Subcutaneous adipose tissue (tissue), 4 donors: ENCODE data around the gene CCDC15. TPM values are rescaled to one million over a fixed set of nuclear protein-coding genes. Genes with fewer than 3 reads are reported as not detected.

Experiments used
- total RNA-seq, 4 donors: library from RNA; depleted of rRNA; stranded (reverse); fragments of >200 nt; gene quantifications; one replicate each; pipeline ENCODE4 v1.1.0, GENCODE V29; 2016
- TF ChIP-seq, protein P1 (sequence below): fragments of 450-650 bp; IDR thresholded peaks from one replicate; pipeline ENCODE4 v1.5.1; 2016; ENCODE audit warnings: low read depth, mild to moderate bottlenecking, control low read depth, antibody characterized with exemption, moderate library complexity

The CCDC15 gene
- total RNA-seq, 4 donors from 2014 or later: 1.8 to 3.4 (median 2.6) TPM

DNA sequence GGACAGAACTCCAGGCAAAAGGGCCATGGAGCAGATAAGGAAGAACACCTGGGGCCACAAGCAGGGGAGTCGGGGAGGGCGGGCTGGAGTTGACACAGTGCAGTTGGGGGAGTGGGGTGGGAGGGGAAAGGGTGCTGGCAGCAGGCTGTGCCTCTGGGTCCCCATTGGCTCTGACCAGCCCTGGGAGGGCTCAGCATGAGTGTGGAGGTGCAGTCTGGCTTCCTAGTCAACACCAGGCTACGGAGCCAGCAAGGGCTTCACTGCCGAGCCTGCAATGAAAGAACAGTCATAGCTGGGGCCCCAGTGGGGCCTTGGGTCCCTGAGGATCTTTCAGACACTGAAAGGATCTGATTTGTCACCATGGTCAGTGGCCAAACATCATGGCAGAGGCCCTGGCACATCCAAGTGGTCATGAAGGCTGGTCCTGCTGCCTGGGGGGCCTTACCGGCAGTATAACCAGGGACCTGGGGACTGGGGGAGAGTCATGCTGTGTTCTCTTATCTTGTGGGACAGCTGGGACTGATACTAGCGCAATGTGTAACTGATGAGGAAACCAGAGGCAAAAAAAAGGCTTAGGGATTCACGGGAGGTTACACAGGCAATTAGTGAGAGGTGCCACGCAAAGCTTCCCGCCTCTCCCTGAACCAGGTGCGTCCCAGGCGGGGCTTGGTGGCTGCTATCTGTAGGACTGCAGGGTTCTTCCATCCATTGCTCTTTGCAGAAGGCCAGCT is 120.7 kb downstream of the CCDC15 start:
- TF ChIP-seq, protein P1, sequence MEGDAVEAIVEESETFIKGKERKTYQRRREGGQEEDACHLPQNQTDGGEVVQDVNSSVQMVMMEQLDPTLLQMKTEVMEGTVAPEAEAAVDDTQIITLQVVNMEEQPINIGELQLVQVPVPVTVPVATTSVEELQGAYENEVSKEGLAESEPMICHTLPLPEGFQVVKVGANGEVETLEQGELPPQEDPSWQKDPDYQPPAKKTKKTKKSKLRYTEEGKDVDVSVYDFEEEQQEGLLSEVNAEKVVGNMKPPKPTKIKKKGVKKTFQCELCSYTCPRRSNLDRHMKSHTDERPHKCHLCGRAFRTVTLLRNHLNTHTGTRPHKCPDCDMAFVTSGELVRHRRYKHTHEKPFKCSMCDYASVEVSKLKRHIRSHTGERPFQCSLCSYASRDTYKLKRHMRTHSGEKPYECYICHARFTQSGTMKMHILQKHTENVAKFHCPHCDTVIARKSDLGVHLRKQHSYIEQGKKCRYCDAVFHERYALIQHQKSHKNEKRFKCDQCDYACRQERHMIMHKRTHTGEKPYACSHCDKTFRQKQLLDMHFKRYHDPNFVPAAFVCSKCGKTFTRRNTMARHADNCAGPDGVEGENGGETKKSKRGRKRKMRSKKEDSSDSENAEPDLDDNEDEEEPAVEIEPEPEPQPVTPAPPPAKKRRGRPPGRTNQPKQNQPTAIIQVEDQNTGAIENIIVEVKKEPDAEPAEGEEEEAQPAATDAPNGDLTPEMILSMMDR: no peak

DNA sequence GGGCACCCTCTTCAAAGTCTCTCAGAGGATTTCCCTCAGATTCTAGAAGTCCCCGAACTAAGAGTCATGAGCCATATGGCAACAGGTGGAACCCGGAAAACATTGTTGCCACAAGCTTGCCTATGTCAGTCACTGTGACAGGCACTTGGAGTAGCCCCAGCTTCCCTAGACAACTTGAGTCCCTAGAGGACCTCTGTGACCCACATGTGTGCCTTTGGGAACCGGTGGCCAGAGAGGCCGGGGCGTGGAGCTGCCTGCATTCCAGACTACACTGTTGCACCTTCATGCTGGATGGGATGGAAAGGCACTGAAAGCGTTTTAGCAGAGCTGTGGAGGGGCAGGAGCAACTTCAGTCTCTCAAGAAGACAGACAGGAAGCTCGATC is 121.2 kb downstream of the CCDC15 start:
- TF ChIP-seq, protein P1: no peak

DNA sequence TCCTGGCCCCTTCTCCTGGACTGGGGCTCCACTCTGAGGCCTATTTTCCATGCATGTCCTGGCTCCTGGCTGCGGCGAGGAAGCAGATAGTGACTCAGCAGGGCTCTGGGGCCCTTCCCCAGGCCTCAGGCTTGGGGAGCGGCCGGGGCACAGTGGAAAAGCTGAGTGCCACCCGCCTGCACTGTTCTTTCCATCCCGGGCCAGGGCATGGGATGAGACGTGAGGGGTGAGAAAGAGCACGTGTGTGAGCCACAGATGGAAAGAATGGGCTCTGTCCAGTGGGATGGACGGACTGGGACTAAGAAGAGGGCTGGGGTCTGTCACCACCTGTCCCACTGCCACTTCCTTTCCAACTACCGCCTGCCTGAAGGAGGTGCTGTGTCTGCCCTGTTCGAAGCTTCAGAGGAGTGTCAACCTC is 121.9 kb downstream of the CCDC15 start:
- TF ChIP-seq, protein P1: no peak

DNA sequence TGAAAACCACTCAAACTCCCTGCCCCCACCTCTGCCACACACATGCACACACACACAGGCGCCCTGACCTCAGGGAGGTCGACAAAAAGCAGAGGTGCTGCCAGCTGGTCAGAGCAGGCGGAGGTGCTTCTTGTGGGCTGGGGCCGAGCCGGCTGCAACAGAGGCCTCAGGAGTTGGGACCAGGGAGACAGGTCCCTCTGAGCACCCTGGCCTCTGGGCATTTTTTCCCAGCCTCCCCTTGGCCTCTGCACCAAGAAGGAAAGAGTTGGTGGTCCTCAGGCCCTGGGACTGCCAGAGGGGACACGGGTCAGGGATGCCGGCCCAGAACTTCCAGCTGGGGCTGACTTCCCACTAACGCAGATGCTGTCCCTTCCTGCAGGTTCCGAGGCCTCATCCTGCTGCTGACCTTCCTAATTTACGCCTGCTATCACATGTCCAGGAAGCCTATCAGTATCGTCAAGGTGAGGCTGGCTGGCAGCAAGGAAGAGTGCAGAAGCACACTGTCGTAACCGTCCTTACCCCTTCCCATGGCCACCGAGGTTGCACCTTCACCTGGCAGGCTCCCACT is 122.5 kb downstream of the CCDC15 start:
- TF ChIP-seq, protein P1: no peak

DNA sequence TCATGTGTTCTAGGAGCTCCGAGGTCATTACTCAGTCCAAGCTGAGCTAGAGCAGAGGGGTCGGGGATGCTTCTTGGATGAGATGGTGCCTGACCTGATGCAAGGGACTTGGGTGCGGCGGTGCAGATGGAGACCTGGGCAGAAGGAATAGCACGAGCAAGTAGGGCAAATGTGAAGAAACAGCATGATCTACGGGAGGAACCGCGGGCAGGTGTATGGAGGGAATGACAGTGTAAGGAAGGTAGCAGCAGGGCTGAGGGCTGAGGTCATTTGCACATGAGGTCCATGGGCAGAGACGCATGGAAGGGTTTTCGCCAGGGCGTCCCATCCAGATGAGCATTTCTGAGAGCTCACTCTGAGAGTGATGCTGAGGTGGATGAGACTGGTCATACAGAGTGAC is 124.0 kb downstream of the CCDC15 start:
- TF ChIP-seq, protein P1: no peak

DNA sequence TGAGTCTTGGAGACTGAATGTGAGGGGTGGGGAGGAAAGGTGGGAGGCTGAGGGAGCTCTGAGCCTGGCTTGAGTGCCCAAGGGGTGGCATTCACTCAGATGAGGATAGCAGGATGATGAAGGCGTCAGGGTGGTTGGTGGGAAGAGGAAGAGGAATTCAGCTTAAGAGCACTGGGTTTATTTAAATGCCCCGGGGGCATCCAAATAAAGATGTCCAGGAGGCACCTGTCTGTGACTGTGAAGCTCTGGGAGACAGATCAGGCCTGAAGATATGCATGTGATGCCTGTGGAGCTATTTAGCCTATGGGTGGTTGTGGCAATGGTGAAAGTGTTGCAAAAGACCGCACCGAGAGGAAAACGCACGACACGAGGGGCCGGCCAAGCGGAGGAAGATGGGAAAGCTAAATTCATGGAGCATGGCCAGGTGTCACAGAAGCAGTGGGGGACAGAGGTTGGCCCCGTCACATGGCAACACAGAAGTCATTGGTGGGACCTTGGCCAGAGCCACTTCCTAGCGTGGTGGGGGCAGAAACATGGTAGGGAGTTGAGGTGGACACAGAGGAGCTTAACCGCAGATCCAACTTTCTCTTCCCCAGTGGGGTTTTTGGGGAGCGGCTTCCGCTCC is 124.6 kb downstream of the CCDC15 start:
- TF ChIP-seq, protein P1: no peak

DNA sequence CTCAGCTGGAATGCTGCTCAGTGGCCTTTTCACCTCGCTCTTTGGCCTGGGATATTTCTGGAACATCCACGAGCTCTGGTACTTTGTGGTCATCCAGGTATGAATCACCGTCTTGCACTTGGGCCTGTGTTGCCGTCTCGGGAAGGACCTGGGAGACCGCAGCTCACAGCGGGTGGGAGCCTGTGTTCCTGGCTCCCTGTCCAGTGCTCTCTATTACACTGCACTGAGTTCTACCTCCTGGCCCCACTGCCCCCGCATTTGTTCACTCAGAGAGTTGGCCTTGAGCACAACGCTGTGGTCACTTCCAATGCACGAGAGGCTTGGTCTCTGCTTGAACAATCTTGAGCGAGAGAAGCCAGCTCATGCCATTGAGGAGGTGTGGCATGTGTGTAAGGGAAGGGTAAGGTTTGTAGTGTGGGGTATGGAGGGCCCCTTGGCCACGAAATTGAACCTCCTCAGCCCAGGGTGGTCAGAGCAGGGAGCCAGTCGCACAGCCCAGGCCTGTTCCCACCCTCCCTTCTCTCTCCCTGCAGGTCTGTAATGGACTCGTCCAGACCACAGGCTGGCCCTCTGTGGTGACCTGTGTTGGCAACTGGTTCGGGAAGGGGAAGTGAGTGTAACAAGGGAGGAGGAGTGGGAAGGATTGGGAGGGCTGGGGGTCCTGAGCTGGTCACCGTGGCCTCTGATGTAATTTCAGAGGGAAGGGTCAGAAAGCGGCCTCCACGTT is 125.3 kb downstream of the CCDC15 start:
- TF ChIP-seq, protein P1: no peak
